HepG2 (cell line): ENCODE data around the gene SGF29. TPM values are rescaled to one million over a fixed set of nuclear protein-coding genes. Genes with fewer than 3 reads are reported as not detected.

ENCODE experiments used
- ATF3 ChIP-seq: sonication (generic); formaldehyde crosslinking; IDR thresholded peaks from 2 replicates; pipeline ENCODE4 v1.4.0; 2020; ENCODE audit warnings: missing genetic modification reagents
- DBP ChIP-seq: sonication (generic); formaldehyde crosslinking; IDR thresholded peaks from 2 replicates; pipeline ENCODE4 v1.4.0; 2020; ENCODE audit warnings: missing genetic modification reagents; ENCODE audit errors: not compliant biosample characterization
- DRAP1 ChIP-seq: IDR thresholded peaks from 2 replicates; pipeline ENCODE4 v1.6.1; 2016; ENCODE audit warnings: missing genetic modification reagents, missing compliant biosample characterization
- EEA1 ChIP-seq: sonication (generic); formaldehyde crosslinking; IDR thresholded peaks from 2 replicates; pipeline ENCODE4 v1.5.1; 2020; ENCODE audit warnings: mild to moderate bottlenecking, missing genetic modification reagents, borderline replicate concordance
- FOXK2 ChIP-seq: fragments of 450-650 bp; IDR thresholded peaks from 2 replicates; pipeline ENCODE4 v1.6.1; 2016
- MNT ChIP-seq: fragments of 450-650 bp; IDR thresholded peaks from 2 replicates; pipeline ENCODE4 v1.6.1; 2016
- NKX3-1 ChIP-seq: sonication (generic); formaldehyde crosslinking; IDR thresholded peaks from 2 replicates; pipeline ENCODE4 v1.5.0; 2020; ENCODE audit warnings: missing genetic modification reagents
- PAX8 ChIP-seq: sonication (generic); formaldehyde crosslinking; IDR thresholded peaks from 2 replicates; pipeline ENCODE4 v1.8.0; 2022; ENCODE audit warnings: mild to moderate bottlenecking, missing genetic modification reagents, borderline replicate concordance
- SAP130 ChIP-seq: IDR thresholded peaks from 2 replicates; pipeline ENCODE4 v1.6.1; 2016; ENCODE audit warnings: low read depth
- SKIL ChIP-seq: sonication (generic); formaldehyde crosslinking; IDR thresholded peaks from 2 replicates; pipeline ENCODE4 v1.8.0; 2022; ENCODE audit warnings: missing genetic modification reagents, mild to moderate bottlenecking, moderate library complexity, borderline replicate concordance
- ZBTB37 ChIP-seq: sonication (generic); formaldehyde crosslinking; IDR thresholded peaks from 2 replicates; pipeline ENCODE4 v1.4.0; 2020; ENCODE audit warnings: mild to moderate bottlenecking, missing genetic modification reagents
- ZBTB38 ChIP-seq: sonication (generic); formaldehyde crosslinking; IDR thresholded peaks from 2 replicates; pipeline ENCODE4 v1.5.1; 2020; ENCODE audit warnings: mild to moderate bottlenecking, missing genetic modification reagents
- ZBTB44 ChIP-seq: sonication (generic); formaldehyde crosslinking; IDR thresholded peaks from 2 replicates; pipeline ENCODE4 v1.4.0; 2020; ENCODE audit warnings: missing genetic modification reagents
- ZBTB7A ChIP-seq: sonication (generic); formaldehyde crosslinking; IDR thresholded peaks from 2 replicates; pipeline ENCODE4 v1.8.0; 2022; ENCODE audit warnings: mild to moderate bottlenecking, missing genetic modification reagents
- ZBTB7B ChIP-seq: sonication (generic); formaldehyde crosslinking; IDR thresholded peaks from 2 replicates; pipeline ENCODE4 v1.4.0; 2020; ENCODE audit warnings: missing genetic modification reagents
- ZBTB8A ChIP-seq: sonication (generic); formaldehyde crosslinking; IDR thresholded peaks from 2 replicates; pipeline ENCODE4 v1.4.0; 2020; ENCODE audit warnings: mild to moderate bottlenecking, low read depth, missing genetic modification reagents, borderline replicate concordance
- ZNF264 ChIP-seq: sonication (generic); formaldehyde crosslinking; IDR thresholded peaks from 2 replicates; pipeline ENCODE4 v1.4.0; 2020; ENCODE audit warnings: missing genetic modification reagents
- ZNF383 ChIP-seq: sonication (generic); formaldehyde crosslinking; IDR thresholded peaks from 2 replicates; pipeline ENCODE4 v1.4.0; 2020; ENCODE audit warnings: missing genetic modification reagents, mild to moderate bottlenecking, borderline replicate concordance
- ZNF431 ChIP-seq: sonication (generic); formaldehyde crosslinking; IDR thresholded peaks from 2 replicates; pipeline ENCODE4 v1.9.0; 2022; ENCODE audit warnings: missing genetic modification reagents, low read depth, mild to moderate bottlenecking, borderline replicate concordance
- ZNF773 ChIP-seq: sonication (generic); formaldehyde crosslinking; IDR thresholded peaks from 2 replicates; pipeline ENCODE4 v1.4.0; 2020; ENCODE audit warnings: missing genetic modification reagents, borderline replicate concordance
- ZSCAN12 ChIP-seq: sonication (generic); formaldehyde crosslinking; IDR thresholded peaks from 2 replicates; pipeline ENCODE4 v1.9.0; 2021; ENCODE audit warnings: mild to moderate bottlenecking, missing genetic modification reagents
- ZSCAN22 ChIP-seq: sonication (generic); formaldehyde crosslinking; IDR thresholded peaks from 2 replicates; pipeline ENCODE4 v1.4.0; 2020; ENCODE audit warnings: mild to moderate bottlenecking, missing genetic modification reagents
- polyA plus RNA-seq, 8 experiments: library from polyadenylated mRNA; depleted of rRNA in 3 of 8; stranded (reverse) in 7 of 8; unstranded in 1 of 8; fragments of >200 nt; fragmentation: Illumina TruSeq in 4 of 8; extraction: Trizol in 4 of 8; gene quantifications; 2 replicates each; pipeline versions ENCODE4 v1.2.1 to v1.2.3, GENCODE V29; 2011 to 2016; ENCODE audit warnings: low read depth in 4 of 8, missing spikeins in 1 of 8, mixed read lengths in 1 of 8; ENCODE audit not compliant: insufficient read depth in 1 of 8
- total RNA-seq, 5 experiments: library from RNA; depleted of rRNA; stranded (reverse); fragments of >200 nt; fragmentation: Illumina TruSeq; extraction: Trizol; gene quantifications; 2 replicates each; pipeline ENCODE4 v1.2.3, GENCODE V29; 2016; ENCODE audit warnings: low read depth in 1 of 5

Gene SGF29
- total and polyA plus RNA-seq, 2 of the 13 experiments (the other 11 are each of a cell fraction or from before 2014, with no cell fraction given) = 5.0 to 29.4 TPM

GRCh38 chr16:28505489-28506137 is 48.1 kb upstream of the SGF29 start (continued):
- peak; percentile 90; the same call in 1 of the 2 replicates for TF ChIP-seq ZSCAN12
- no peak for TF ChIP-seq ATF3
- no peak for TF ChIP-seq ZBTB7A (CRISPR knock-in tag)
- no peak for TF ChIP-seq ZBTB44 (CRISPR knock-in tag)
- peak; percentile 94 for TF ChIP-seq SKIL (CRISPR knock-in tag)
- no peak for TF ChIP-seq EEA1 (CRISPR knock-in tag)
- no peak for TF ChIP-seq ZBTB37 (CRISPR knock-in tag)
- peak; percentile 61; the same call in 1 of the 2 replicates for TF ChIP-seq ZBTB7B
- peak; percentile 67 for TF ChIP-seq SAP130
- TF ChIP-seq ZNF773 (CRISPR knock-in tag) = no peak
- no peak for TF ChIP-seq PAX8 (CRISPR knock-in tag)
- no peak for TF ChIP-seq MNT
- TF ChIP-seq FOXK2 = no peak
- peak; percentile 36; the same call in 1 of the 2 replicates for TF ChIP-seq ZBTB38
- TF ChIP-seq DRAP1 (CRISPR knock-in tag) = peak; percentile 48
- no peak for TF ChIP-seq ZBTB8A (CRISPR knock-in tag)
- TF ChIP-seq ZNF264 (CRISPR knock-in tag) = peak; percentile 89
- TF ChIP-seq NKX3-1 (CRISPR knock-in tag) = 0 out of 2 replicates have a peak, but pooled peaks have one; percentile 34
- no peak for TF ChIP-seq ZNF383
- TF ChIP-seq ZSCAN22 (CRISPR knock-in tag) = no peak
- peak; percentile 35 for TF ChIP-seq DBP (CRISPR knock-in tag)
- TF ChIP-seq ZNF431 (CRISPR knock-in tag) = no peak
